Articular chondrocyte of knee joint (primary cell): Measurements from ENCODE around the gene RAB6C. TPM values are rescaled to one million over a fixed set of nuclear protein-coding genes. Genes with fewer than 3 reads are reported as not detected.

Source experiments
- total RNA-seq: library from RNA; depleted of rRNA; stranded (reverse); fragments of >200 nt; gene quantifications from 2 replicates; pipeline ENCODE4 v1.2.3, GENCODE V29; 2012

Gene RAB6C
- total RNA-seq = not detected in 2 replicates

DNA sequence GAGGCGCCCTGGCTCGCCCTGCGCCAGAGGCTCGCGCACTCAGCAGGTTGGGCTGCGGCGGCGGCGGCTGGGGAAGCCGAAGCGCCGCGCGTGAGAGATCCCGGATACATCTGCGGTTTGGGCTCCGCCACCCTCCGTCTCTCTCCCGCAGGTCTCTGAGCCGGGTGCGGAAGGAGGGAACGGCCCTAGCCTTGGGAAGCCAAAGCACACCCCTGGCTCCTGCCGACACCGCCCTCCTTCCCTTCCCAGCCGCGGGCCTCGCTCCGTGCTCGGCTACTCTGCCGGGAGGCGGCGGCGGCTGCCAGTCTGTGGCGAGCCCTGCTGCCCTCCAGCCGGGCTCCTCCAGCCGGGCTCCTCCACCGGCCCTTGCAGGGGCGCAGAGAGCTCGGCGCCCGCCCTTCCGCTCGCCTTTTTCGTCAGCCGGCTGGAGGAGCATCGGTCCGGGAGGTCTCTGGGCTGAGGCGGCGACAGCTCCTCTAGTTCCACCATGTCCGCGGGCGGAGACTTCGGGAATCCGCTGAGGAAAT lies at the start of gene RAB6C:
Gene RAB6C (plus strand): TSS at position 38 of the 527 bp plus-strand sequence. CDS start 450 bp downstream, at position 488.

Other genes with a start within 250 kb of the RAB6C start
- not detected in 2 replicates for gene POTEF, start 149.6 kb downstream of the RAB6C start, total RNA-seq
- 3.1 and 5.6 TPM in 2 replicates for gene CCDC74B, start 165.4 kb downstream of the RAB6C start, total RNA-seq
- 14.4 and 20.4 TPM in 2 replicates for gene SMPD4, start 201.9 kb downstream of the RAB6C start, total RNA-seq
- 91.7 and 127 TPM in 2 replicates for gene MZT2B, start 202.6 kb downstream of the RAB6C start, total RNA-seq
- not detected in 2 replicates for gene TUBA3E, start 218.8 kb downstream of the RAB6C start, total RNA-seq